HG02610 (cell line): ENCODE measurements around the gene NIPAL3.
"Not testable (repeated sequence)": the region's sequence is repeated elsewhere in the genome, so short reads cannot be mapped to it uniquely, and the experiment has no call there.

ENCODE experiments used
- ATAC-seq: cut with Tn5 transposase; IDR thresholded peaks from one replicate; pipeline ENCODE4 v1.9.1; 2021; ENCODE audit warnings: mild to moderate bottlenecking, moderate library complexity; ENCODE audit not compliant: unreplicated experiment

The NIPAL3 gene

DNA sequence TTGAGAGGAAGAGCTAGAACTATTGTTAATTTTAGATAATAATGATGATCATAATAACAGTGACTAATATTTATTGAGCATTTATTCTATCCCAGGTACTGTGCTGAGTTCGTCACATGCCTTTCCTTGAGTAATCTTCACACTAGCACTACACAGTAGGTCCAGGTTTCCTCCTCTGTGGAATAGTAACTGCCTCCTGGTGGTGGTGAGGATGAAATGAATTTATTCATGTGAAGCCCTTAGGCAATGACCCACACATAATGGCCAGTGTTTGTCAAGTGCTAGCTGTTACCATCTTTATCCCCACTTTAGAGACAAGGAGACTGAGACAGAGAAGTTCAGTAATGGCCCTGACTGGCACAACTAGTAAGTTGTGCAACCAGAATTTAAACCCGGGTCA is 5.9 kb downstream of the NIPAL3 start:
- ATAC-seq = no peak

DNA sequence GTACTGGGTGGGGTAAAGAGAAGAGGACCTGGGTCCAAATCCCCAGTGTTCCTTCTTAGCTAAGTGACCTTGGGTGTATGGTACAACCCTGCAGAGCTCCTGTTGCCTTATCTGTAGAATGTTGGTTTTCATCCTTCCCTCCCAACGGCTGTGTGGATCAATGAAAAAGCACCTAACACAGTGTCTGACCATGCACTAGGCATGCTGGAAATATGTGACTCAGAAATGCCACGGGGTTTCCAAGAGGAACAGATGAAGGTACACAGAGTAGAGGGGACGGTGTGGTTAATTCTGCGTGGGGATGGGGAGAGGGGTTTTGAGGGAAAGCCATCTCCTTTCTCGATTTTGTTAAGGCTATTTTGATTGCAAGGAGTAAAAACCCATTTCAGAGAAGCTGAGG is 8.6 kb downstream of the NIPAL3 start:
- no peak for ATAC-seq

- ATAC-seq = no peak
These were observed 9.4 kb downstream of the NIPAL3 start for GRCh38 chr1:24424990-24425389.

DNA sequence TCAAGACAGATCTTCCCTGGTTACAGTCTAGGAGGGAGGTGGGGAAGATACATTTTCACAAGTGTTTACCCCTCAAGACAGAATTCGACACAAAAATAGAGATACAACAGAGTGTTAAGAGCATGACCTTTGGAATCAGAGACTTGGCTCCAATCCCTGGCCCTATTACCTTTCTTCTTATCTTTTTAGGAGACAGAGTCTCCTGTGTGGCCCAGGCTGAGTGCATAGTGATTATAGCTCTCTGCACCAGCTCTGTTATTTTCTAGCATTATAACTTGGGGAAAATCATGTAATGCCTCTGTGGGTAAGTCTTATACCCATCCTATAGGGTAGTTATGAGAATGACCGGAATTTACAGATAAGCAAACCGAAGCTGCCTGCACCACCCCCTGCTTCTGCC is 9.8 kb downstream of the NIPAL3 start:
- ATAC-seq = no peak

DNA sequence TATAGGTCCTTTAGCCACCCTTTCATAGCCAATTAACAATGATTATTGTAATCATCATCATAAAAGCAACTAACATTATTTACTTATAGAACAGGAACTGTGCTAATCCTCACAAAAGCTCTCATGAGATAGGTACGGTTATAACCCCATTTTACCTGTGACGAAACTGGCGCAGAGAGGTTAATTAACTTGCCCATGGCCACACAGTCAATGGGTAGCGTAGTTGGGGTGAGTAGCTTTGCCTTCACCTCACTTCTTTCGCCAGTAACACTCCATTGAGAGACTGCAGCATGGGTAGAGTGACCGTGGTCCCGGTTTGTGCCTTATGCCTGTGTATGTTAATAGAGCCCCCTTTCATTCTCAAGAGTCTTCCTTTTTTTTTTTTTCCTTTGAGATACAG is 10.3 kb downstream of the NIPAL3 start:
- no peak for ATAC-seq

DNA sequence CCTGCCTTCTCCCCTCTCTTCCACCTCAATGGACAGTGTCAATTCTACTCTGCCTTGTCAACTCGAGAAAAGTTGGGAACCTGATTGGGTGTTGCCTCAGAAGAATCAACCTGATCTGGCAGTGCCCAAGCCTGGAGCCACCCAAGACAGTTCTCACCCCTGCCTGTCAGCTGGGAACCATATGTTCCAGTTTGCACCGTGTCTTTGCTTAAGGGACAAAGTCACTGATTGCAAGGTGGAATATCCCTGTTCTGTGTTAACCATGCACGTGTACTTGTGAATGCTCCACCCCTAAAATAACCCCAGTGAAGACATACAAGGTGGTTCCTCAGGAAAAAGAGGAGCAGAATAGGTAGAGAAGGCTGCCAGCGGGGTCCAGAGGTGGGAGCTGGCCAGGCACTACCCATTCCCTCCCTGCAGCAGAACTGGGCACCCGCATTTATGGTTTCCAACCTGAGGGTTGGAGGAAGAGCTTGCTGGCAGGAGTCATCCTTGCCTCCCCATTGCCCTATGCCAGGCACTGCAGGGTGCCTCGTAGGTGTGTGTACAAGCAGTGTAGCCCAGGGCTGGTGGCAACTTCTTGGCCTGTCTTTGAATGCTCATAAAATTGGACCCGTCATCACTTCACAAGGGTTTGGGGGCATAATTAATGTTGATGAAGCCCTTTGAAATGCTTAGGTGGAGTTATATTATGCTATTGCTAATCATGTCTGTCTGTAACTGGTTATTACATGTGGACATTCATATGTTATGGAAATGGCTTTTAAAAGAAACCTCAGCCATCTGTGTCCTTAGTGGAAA is 11.3 kb downstream of the NIPAL3 start:
- no peak for ATAC-seq

DNA sequence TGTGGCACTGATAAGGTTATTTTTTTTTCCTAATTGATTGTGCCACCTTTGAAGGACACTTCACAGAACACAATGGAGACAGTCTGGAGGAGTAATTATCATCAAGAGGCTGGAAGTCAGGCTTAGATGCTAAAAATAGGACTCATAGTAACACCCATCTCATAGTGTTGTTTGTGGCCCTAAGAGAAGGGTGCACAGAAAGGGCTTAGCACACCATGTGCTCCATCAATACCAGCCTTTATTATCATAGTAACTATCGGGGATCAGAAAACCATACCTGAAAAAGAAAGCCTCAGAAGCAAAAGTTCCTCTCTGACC is 11.9 kb downstream of the NIPAL3 start:
- ATAC-seq = no peak

DNA sequence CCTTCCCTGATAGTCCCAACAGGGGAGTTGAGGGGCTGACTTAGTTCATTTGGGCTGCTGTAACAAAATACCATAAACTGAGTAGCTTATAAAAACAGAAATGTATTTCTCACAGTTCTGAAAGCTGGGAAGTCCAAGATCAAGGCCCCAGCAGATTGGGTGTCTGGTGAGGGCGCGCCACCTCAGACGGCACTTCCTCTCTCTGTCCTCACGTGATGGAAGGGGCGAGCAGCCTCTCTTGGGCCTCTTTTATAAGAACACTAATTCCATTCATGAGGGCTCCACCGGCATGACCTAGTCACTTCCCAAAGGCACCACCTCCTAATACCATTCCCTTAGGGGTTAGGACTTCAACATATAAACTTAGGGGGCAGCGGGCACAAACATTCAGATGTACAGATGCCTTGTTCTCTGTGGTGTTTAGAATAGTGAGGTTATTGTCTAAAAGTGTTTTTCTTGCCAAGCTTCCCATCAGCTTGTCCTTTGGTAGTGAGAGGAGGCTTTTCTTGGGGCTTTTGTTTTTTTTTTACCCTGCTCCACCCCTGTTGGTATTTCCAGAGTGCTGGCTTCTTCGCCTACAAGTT is 20.3 kb downstream of the NIPAL3 start:
- ATAC-seq = no peak

- ATAC-seq = no peak
These were observed 22.2 kb downstream of the NIPAL3 start for GRCh38 chr1:24437631-24438396.

GRCh38 chr1:24438423-24438901 is 22.9 kb downstream of the NIPAL3 start:
- no peak for ATAC-seq

GRCh38 chr1:24440436-24440835 is 24.8 kb downstream of the NIPAL3 start:
- ATAC-seq = no peak

DNA sequence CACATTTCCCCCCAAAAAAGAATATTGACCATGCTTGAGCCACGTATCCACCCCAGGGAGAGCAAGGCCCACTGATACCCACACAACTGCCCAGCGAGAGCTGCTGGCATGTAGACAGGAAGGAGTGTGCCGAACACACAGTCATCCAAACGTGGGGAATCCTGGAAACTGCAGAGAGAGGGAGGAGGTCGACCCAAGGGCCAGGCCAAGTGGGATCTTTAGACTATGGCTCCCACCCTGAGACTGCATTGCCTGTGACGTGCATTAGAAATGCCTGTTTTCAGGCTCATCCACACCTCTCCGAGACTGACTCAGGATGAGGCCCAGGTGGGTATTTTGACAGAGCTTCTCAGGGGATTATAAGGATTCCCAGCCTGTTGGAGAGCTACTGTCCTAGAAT is 25.9 kb downstream of the NIPAL3 start:
- ATAC-seq = no peak

DNA sequence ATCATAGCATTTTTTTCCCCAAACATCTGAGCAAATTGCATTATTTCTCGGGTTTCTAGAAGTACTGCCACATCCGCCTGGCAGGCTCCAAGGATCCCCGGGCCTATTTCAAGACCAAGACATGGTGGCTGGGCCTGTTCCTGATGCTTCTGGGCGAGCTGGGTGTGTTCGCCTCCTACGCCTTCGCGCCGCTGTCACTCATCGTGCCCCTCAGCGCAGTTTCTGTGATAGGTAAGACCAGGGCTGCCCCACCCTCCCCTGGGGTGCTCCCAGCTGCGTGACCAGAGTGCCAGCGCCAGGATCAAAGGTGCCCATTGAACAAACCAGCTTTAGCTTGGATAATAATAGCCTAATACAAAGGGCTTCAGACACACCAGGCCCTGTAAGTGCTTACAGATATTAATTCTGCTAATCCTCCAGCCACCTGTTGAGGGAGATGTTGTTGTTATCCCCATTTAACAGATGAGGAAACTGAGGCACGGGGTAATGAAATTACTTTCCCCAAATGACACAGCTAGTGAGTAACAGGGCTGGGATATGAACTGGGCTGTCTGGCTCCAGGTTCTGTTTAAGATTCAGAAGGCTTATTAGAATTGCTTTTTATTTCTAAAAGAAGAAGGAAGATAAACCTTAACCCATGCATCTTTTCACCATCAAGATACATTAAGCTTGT is 26.5 kb downstream of the NIPAL3 start:
- no peak for ATAC-seq

DNA sequence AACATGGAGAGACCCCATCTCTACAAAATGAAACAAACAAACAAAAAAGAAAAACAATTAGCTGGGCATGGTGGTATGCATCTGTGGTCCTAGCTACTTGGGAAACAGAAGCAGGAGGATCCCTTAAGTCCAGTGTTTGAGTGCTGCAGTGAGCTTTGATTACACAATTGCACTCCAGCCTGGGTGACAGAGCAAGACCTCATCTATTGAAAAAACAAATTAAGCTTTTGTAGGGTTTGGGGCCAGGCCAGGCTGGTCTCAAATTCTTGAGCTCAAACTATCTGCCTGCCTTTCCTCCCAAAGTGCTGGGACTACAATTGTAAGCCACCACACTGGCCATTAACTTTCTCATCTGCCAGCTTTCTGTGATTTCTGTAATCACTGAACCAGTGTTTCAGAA is 27.2 kb downstream of the NIPAL3 start:
- ATAC-seq = no peak

GRCh38 chr1:24443241-24443656 is 27.6 kb downstream of the NIPAL3 start:
- ATAC-seq = no peak

GRCh38 chr1:24446446-24446845 is 30.8 kb downstream of the NIPAL3 start:
- not testable (repeated sequence) for ATAC-seq

- ATAC-seq = no peak
These were observed 34.7 kb downstream of the NIPAL3 start for GRCh38 chr1:24450316-24450715.

GRCh38 chr1:24450857-24451397 is 35.3 kb downstream of the NIPAL3 start:
- no peak for ATAC-seq

DNA sequence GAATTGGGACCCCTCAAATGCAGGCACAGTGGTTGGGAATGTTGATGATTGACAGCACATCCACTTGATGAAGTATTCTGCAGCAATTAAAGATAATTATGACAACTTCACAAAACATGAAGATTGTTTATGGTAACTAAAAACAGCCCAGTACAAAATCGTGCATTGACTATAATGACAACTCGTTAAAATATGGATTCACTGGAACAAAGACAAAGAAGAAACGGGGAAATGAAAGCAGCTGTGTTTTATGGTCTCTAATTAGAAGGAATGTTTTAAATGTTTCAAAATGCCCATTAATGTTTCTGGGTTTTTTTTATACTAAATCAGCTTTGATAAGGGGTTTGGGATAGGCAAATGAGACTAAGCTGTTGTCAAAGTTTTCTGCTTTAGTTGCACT is 36.1 kb downstream of the NIPAL3 start:
- no peak for ATAC-seq

DNA sequence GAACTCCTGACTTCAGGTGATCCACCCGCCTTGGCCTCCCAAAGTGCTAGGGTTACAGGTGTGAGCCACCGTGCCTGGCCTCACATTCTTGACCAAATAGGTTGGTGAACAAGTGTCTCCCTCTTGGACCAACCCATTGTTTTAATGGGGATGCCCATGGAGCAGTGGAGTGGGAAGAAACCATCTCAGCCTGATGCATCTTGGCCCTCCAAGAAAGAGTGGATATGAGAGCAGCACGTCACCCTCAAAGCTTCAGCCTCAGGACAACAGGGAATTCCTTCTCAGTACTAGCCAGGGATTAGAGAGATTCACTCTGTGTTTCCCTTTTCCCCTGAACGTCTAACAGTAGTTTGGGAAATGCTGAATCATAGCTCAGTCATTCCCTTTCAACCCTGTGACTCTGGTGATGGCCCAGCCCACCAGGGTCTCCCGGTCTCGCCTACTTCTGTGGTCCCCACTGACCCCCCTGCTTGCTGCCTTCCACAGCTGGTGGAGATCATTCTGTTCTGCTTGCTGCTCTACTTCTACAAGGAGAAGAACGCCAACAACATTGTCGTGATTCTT is 37.4 kb downstream of the NIPAL3 start:
- no peak for ATAC-seq

DNA sequence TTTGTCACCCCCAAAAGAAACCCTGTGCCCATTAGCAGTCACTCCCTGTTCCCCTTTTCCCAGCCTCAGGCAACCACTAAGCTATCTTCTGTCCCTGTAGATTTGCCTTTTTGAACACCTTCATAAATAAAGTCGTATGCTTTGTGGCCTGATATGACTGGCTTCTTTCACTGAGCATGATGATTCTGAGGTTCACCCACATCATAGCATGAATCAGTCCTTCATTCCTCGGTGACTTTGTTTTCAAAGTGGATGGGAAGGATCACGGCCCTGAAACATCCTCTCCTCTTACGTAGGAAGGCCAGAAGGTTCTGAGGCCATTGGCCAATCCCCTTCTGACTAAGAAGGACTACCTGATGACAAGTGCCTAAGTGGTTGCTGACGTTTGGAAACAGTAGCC is 39.1 kb downstream of the NIPAL3 start:
- ATAC-seq = no peak
